NCI-H774 (cell line): Measurements from ENCODE around the gene RANBP17.
"Not testable (repeated sequence)": the region's sequence is repeated elsewhere in the genome, so short reads cannot be mapped to it uniquely, and the experiment has no call there.

ENCODE experiments used
- DNase-seq: peaks from one replicate; lab custom pipeline; 2025; lab: John Stamatoyannopoulos, UW

Gene RANBP17

GRCh38 chr5:171297941-171298340 lies 436.1 kb downstream of the RANBP17 start:
- not testable (repeated sequence) for DNase-seq

- no peak for DNase-seq
These were observed 437.4 kb downstream of the RANBP17 start for GRCh38 chr5:171299228-171299627.

GRCh38 chr5:171299851-171300250 lies 438.0 kb downstream of the RANBP17 start:
- DNase-seq, result no peak

GRCh38 chr5:171300358-171300757 lies 438.5 kb downstream of the RANBP17 start:
- no peak for DNase-seq

- no peak for DNase-seq
These were observed 444.3 kb downstream of the RANBP17 start for GRCh38 chr5:171306166-171306565.

- no peak for DNase-seq
These were observed 445.2 kb downstream of the RANBP17 start for GRCh38 chr5:171306781-171307591.

GRCh38 chr5:171307789-171308452 lies 446.1 kb downstream of the RANBP17 start:
- DNase-seq, result no peak

GRCh38 chr5:171308453-171309275 lies 446.8 kb downstream of the RANBP17 start, which contains the start of gene TLX3:
Gene TLX3, plus strand, starts transcription at chr5:171309248. Its CDS starts 118 bp downstream, at chr5:171309366.
- no peak for DNase-seq

- DNase-seq, result no peak
These were observed 447.7 kb downstream of the RANBP17 start for GRCh38 chr5:171309276-171310211.

- DNase-seq, result no peak
These were observed 448.5 kb downstream of the RANBP17 start for GRCh38 chr5:171310212-171310818.

GRCh38 chr5:171310819-171311321 lies 449.1 kb downstream of the RANBP17 start:
- DNase-seq, result no peak

GRCh38 chr5:171311322-171312077 lies 449.7 kb downstream of the RANBP17 start:
- peak; percentile 45 for DNase-seq

- DNase-seq, result peak; percentile 10
These were observed 450.5 kb downstream of the RANBP17 start for GRCh38 chr5:171312129-171312974.

GRCh38 chr5:171313481-171314206 lies 451.8 kb downstream of the RANBP17 start:
- DNase-seq, result no peak

- DNase-seq, result no peak
These were observed 453.0 kb downstream of the RANBP17 start for GRCh38 chr5:171314728-171315385.

- no peak for DNase-seq
These were observed 453.6 kb downstream of the RANBP17 start for GRCh38 chr5:171315386-171315891.

GRCh38 chr5:171315925-171316257 lies 454.1 kb downstream of the RANBP17 start:
- no peak for DNase-seq
